HCT116 (cell line): ENCODE data around the gene DDAH1. TPM values are rescaled to one million over a fixed set of nuclear protein-coding genes. Genes with fewer than 3 reads are reported as not detected.

Source experiments
- ATAC-seq: fragments of 200-7000 bp; cut with Tn5 transposase; 2 replicates; pipeline ENCODE4 v1.9.1; 2020; ENCODE audit warnings: mild to moderate bottlenecking, moderate library complexity
- BruUV-seq: library from RNA; stranded (reverse); fragments of 400-500 nt; replicated peaks from 2 replicates; lab custom pipeline; 2021; lab: Mats Ljungman, UMichigan
- CTCF ChIA-PET: fragments of 300-600 bp; sonication (Branson Sonifier 250); formaldehyde crosslinking; loops from one replicate; lab custom pipeline; 2021; ENCODE audit warnings: antibody characterized with exemption; lab: Charles Lee
- POLR2A ChIA-PET: fragments of 300-600, 350-600 bp; sonication (Branson Sonifier 250); formaldehyde crosslinking; loops from one replicate; lab custom pipeline; 2021; ENCODE audit warnings: antibody characterized with exemption; lab: Charles Lee
- RAD21 ChIA-PET, 2 experiments: fragments of 300-600 bp; sonication (Branson Sonifier 250); formaldehyde crosslinking; loops; one replicate each; lab custom pipeline; 2023; ENCODE audit warnings: low total read pairs in 2 of 2; ENCODE audit not compliant: uncharacterized antibody in 2 of 2, unreplicated experiment in 2 of 2, low non-redundant PET in 1 of 2; lab: Charles Lee
- DNase-seq: peaks from one replicate; pipeline ENCODE4 v3.0.0-alpha.2; 2010; ENCODE audit warnings: low read depth, low spot score
- H2AFZ ChIP-seq: fragments of 200-600 bp; shearing (Covaris generic), sonication (generic); 2 replicates; pipeline ENCODE4 v1.6.1; 2017; ENCODE audit warnings: low read depth, mixed run types, mixed read lengths, antibody characterized with exemption, low read length; ENCODE audit not compliant: poor library complexity, severe bottlenecking
- H3K27ac ChIP-seq: 2 replicates; pipeline ENCODE4 v1.5.1; 2012; ENCODE audit warnings: low read depth, low read length
- H3K27me3 ChIP-seq: fragments of 200-600 bp; sonication (generic); 2 replicates; pipeline ENCODE4 v1.6.1; 2016; ENCODE audit warnings: mixed run types, low read length, mixed read lengths; ENCODE audit not compliant: insufficient read depth
- H3K36me3 ChIP-seq, 2 experiments: fragments of 200-500 bp in 1 of 2; fragments of 200-600 bp in 1 of 2; sonication (Bioruptor generic) in 1 of 2; sonication (generic) in 1 of 2; 2 replicates each; pipeline versions ENCODE4 v1.5.1 to v1.6.1; 2014 to 2016; ENCODE audit warnings: low read length in 2 of 2, inconsistent platforms in 1 of 2, mixed read lengths in 1 of 2, mixed run types in 1 of 2; ENCODE audit not compliant: insufficient read depth in 2 of 2, control insufficient read depth in 1 of 2
- H3K4me1 ChIP-seq, 2 experiments: fragments of 200-600 bp in 1 of 2; sonication (generic) in 1 of 2; 2 replicates each; pipeline versions ENCODE4 v1.5.1 to v1.6.1; 2012 to 2017; ENCODE audit warnings: low read length in 2 of 2, inconsistent platforms in 1 of 2, mild to moderate bottlenecking in 1 of 2, mixed read lengths in 1 of 2, mixed run types in 1 of 2, moderate library complexity in 1 of 2; ENCODE audit not compliant: insufficient read depth in 2 of 2, control insufficient read depth in 1 of 2
- H3K4me2 ChIP-seq: fragments of 200-600 bp; sonication (generic); 2 replicates; pipeline ENCODE4 v1.6.1; 2017; ENCODE audit warnings: mixed run types, low read length, mixed read lengths
- H3K4me3 ChIP-seq, 2 experiments: fragments of 200-600 bp in 1 of 2; sonication (generic) in 1 of 2; replicated peaks in 1 of 2; 2 replicates each; pipeline ENCODE4 v1.5.1; 2011 to 2016; ENCODE audit warnings: low read length in 2 of 2, control low read depth in 1 of 2, low read depth in 1 of 2, mild to moderate bottlenecking in 1 of 2, mixed read lengths in 1 of 2, mixed run types in 1 of 2
- H3K79me2 ChIP-seq: fragments of 200-600 bp; sonication (generic); 2 replicates; pipeline ENCODE4 v1.6.1; 2017; ENCODE audit warnings: mild to moderate bottlenecking, mixed run types, low read length, moderate library complexity, mixed read lengths; ENCODE audit not compliant: insufficient read depth
- H3K9ac ChIP-seq: fragments of 200-600 bp; sonication (generic); 2 replicates; pipeline ENCODE4 v1.6.1; 2016; ENCODE audit warnings: low read length, mixed read lengths
- H3K9me2 ChIP-seq: fragments of 200-600 bp; sonication (generic), shearing (Covaris generic); 2 replicates; pipeline ENCODE4 v1.6.1; 2017; ENCODE audit warnings: mixed run types, mild to moderate bottlenecking, moderate library complexity; ENCODE audit not compliant: insufficient read depth
- H3K9me3 ChIP-seq, 2 experiments: fragments of 200-500 bp in 1 of 2; fragments of 200-600 bp in 1 of 2; sonication (Bioruptor generic) in 1 of 2; sonication (generic) in 1 of 2; 2 replicates each; pipeline ENCODE4 v1.6.1; 2014 to 2017; ENCODE audit warnings: low read length in 2 of 2, mixed read lengths in 2 of 2, inconsistent platforms in 1 of 2, low read depth in 1 of 2, mild to moderate bottlenecking in 1 of 2, mixed run types in 1 of 2, moderate library complexity in 1 of 2; ENCODE audit not compliant: control insufficient read depth in 1 of 2, insufficient read depth in 1 of 2
- H4K20me1 ChIP-seq: fragments of 200-600 bp; sonication (generic), shearing (Covaris generic); 2 replicates; pipeline ENCODE4 v1.6.1; 2017; ENCODE audit warnings: mixed run types, mild to moderate bottlenecking, moderate library complexity; ENCODE audit not compliant: insufficient read depth
- CBX3 ChIP-seq: IDR thresholded peaks from 2 replicates; pipeline ENCODE4 v1.6.1; 2012; ENCODE audit warnings: low read depth
- CEBPB ChIP-seq: IDR thresholded peaks from 2 replicates; pipeline ENCODE4 v1.6.1; 2012; ENCODE audit warnings: low read depth
- ELF1 ChIP-seq: IDR thresholded peaks from 2 replicates; pipeline ENCODE4 v1.6.1; 2012; ENCODE audit warnings: low read depth, borderline replicate concordance
- EZH2 ChIP-seq: fragments of 200-600 bp; sonication (generic); IDR thresholded peaks from 2 replicates; pipeline ENCODE4 v1.6.1; 2017; ENCODE audit warnings: antibody characterized with exemption, mixed run types
- EZH2phosphoT487 ChIP-seq: fragments of 200-600 bp; IDR thresholded peaks from 2 replicates; pipeline ENCODE4 v1.6.1; 2018; ENCODE audit warnings: antibody characterized with exemption, borderline replicate concordance
- POLR2AphosphoS5 ChIP-seq: IDR thresholded peaks from 2 replicates; pipeline ENCODE4 v1.6.1; 2011; ENCODE audit warnings: mild to moderate bottlenecking, low read depth, low read length, moderate library complexity
- SIN3A ChIP-seq: IDR thresholded peaks from 2 replicates; pipeline ENCODE4 v1.6.1; 2012; ENCODE audit warnings: low read depth
- SRF ChIP-seq: IDR thresholded peaks from 2 replicates; pipeline ENCODE4 v1.6.1; 2012; ENCODE audit warnings: low read depth
- TCF7L2 ChIP-seq: IDR thresholded peaks from 2 replicates; pipeline ENCODE4 v1.7.0; 2011; ENCODE audit warnings: borderline replicate concordance, inconsistent platforms; ENCODE audit not compliant: insufficient read depth, insufficient read length; ENCODE audit errors: extremely low read depth
- YY1 ChIP-seq: IDR thresholded peaks from 2 replicates; pipeline ENCODE4 v1.6.1; 2011; ENCODE audit warnings: low read length, low read depth, moderate library complexity, mild to moderate bottlenecking; ENCODE audit not compliant: insufficient replicate concordance; ENCODE audit errors: extremely low read depth
- ZFX ChIP-seq: fragments of 450-650 bp; IDR thresholded peaks from 2 replicates; pipeline ENCODE4 v1.6.1; 2017
- ZNF274 ChIP-seq: fragments of 200-500 bp; sonication (Bioruptor generic); IDR thresholded peaks from 2 replicates; pipeline ENCODE4 v1.6.1; 2014; ENCODE audit warnings: mild to moderate bottlenecking, low read depth, low read length, inconsistent platforms
- intact Hi-C: fragments of 100-400 bp; cut with micrococcal nuclease; formaldehyde crosslinking; loops from 2 replicates; pipeline ENCODE4 v1.10.0; 2022
- total RNA-seq: library from RNA; stranded (reverse); gene quantifications from one replicate; pipeline ENCODE4 v1.2.1, GENCODE V29; 2021; ENCODE audit not compliant: unreplicated experiment
- TF ChIP-seq, protein P1 (sequence below): IDR thresholded peaks from 2 replicates; pipeline ENCODE4 v1.6.1; 2012
- TF ChIP-seq, protein P2 (sequence below): IDR thresholded peaks from 2 replicates; pipeline ENCODE4 v1.6.1; 2011; ENCODE audit warnings: mild to moderate bottlenecking, low read length, moderate library complexity; ENCODE audit not compliant: insufficient replicate concordance; ENCODE audit errors: extremely low read depth
- TF ChIP-seq, protein P3 (sequence below): IDR thresholded peaks from 2 replicates; pipeline ENCODE4 v1.6.1; 2012
- TF ChIP-seq, protein P4 (sequence below): IDR thresholded peaks from 2 replicates; pipeline ENCODE4 v1.6.1; 2012; ENCODE audit warnings: low read depth

Gene DDAH1
- total RNA-seq, 1 experiment from 2014 or later: 16.6 TPM

DNA sequence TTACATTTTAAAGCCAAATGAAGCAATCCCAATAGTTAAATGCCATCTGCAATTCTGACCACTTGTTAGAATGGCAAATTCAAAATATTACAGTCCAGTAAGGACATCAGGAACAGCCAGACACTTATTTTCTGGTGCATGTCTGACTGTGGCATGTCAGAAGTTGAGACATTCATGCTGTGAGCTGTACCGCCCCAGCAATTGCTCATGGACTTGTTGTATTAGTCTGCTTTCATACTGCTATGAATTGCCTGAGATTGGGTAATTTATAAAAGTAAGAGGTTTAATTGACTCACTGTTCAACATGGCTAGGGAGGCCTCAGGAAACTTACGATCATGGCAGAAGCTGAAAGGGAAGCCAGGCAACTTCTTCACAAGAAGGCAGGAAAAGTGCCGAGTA lies 19.1 kb downstream of the DDAH1 start:
- H3K4me1 ChIP-seq: peaks cover 8 to 14% of the 10 kb centered on the region in 2 experiments
- no peaks in the 10 kb centered on the region for H4K20me1 ChIP-seq
- ChIA-PET RAD21 (no interaction called here), POLR2A (no interaction called here), CTCF (no interaction called here)
- no peaks in the 10 kb centered on the region for H3K36me3 ChIP-seq
- no peaks in the 10 kb centered on the region for H3K9me3 ChIP-seq
- DNase-seq (no peak), ATAC-seq (no peak)
- H3K4me2 ChIP-seq: no peak overlapping the region
- no peaks in the 10 kb centered on the region for H3K27me3 ChIP-seq
- H2AFZ ChIP-seq: no peak overlapping the region
- no peak overlapping the region for H3K4me3 ChIP-seq
- no TSS peak for BruUV-seq
- TF ChIP-seq EZH2: no peak
- TF ChIP-seq TCF7L2: no peak
- TF ChIP-seq ELF1: no peak
- TF ChIP-seq CBX3: no peak
- TF ChIP-seq SIN3A: no peak
- TF ChIP-seq, protein P1, sequence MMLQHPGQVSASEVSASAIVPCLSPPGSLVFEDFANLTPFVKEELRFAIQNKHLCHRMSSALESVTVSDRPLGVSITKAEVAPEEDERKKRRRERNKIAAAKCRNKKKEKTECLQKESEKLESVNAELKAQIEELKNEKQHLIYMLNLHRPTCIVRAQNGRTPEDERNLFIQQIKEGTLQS: no peak
- TF ChIP-seq, protein P2, sequence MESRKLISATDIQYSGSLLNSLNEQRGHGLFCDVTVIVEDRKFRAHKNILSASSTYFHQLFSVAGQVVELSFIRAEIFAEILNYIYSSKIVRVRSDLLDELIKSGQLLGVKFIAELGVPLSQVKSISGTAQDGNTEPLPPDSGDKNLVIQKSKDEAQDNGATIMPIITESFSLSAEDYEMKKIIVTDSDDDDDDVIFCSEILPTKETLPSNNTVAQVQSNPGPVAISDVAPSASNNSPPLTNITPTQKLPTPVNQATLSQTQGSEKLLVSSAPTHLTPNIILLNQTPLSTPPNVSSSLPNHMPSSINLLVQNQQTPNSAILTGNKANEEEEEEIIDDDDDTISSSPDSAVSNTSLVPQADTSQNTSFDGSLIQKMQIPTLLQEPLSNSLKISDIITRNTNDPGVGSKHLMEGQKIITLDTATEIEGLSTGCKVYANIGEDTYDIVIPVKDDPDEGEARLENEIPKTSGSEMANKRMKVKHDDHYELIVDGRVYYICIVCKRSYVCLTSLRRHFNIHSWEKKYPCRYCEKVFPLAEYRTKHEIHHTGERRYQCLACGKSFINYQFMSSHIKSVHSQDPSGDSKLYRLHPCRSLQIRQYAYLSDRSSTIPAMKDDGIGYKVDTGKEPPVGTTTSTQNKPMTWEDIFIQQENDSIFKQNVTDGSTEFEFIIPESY: no peak
- TF ChIP-seq, protein P3, sequence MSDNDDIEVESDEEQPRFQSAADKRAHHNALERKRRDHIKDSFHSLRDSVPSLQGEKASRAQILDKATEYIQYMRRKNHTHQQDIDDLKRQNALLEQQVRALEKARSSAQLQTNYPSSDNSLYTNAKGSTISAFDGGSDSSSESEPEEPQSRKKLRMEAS: no peak
- TF ChIP-seq SRF: no peak
- TF ChIP-seq POLR2AphosphoS5: no peak
- no peak for TF ChIP-seq YY1
- TF ChIP-seq, protein P4, sequence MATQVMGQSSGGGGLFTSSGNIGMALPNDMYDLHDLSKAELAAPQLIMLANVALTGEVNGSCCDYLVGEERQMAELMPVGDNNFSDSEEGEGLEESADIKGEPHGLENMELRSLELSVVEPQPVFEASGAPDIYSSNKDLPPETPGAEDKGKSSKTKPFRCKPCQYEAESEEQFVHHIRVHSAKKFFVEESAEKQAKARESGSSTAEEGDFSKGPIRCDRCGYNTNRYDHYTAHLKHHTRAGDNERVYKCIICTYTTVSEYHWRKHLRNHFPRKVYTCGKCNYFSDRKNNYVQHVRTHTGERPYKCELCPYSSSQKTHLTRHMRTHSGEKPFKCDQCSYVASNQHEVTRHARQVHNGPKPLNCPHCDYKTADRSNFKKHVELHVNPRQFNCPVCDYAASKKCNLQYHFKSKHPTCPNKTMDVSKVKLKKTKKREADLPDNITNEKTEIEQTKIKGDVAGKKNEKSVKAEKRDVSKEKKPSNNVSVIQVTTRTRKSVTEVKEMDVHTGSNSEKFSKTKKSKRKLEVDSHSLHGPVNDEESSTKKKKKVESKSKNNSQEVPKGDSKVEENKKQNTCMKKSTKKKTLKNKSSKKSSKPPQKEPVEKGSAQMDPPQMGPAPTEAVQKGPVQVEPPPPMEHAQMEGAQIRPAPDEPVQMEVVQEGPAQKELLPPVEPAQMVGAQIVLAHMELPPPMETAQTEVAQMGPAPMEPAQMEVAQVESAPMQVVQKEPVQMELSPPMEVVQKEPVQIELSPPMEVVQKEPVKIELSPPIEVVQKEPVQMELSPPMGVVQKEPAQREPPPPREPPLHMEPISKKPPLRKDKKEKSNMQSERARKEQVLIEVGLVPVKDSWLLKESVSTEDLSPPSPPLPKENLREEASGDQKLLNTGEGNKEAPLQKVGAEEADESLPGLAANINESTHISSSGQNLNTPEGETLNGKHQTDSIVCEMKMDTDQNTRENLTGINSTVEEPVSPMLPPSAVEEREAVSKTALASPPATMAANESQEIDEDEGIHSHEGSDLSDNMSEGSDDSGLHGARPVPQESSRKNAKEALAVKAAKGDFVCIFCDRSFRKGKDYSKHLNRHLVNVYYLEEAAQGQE: no peak
- no peak for TF ChIP-seq ZNF274
- TF ChIP-seq EZH2phosphoT487: no peak
- TF ChIP-seq ZFX: no peak
- no peak for TF ChIP-seq CEBPB
- H3K27ac ChIP-seq: no peak overlapping the region
- H3K9ac ChIP-seq: no peak overlapping the region
- H3K9me2 ChIP-seq: no peaks in the 10 kb centered on the region
- no peaks in the 10 kb centered on the region for H3K79me2 ChIP-seq
- intact Hi-C loops: no loop called here
